NB4 (cell line): ENCODE results near the gene GTF2B.

Experiments used
- POLR2A ChIP-seq: IDR thresholded peaks from 2 replicates; pipeline ENCODE4 v1.6.1; 2011; ENCODE audit warnings: mild to moderate bottlenecking; ENCODE audit not compliant: insufficient read length; ENCODE audit errors: extremely low read depth
- TF ChIP-seq, protein P1 (sequence below): IDR thresholded peaks from one replicate; pipeline ENCODE4 v1.5.1; 2012; ENCODE audit warnings: low read depth, low read length
- TF ChIP-seq, protein P2 (sequence below): IDR thresholded peaks from 2 replicates; pipeline ENCODE4 v1.6.1; 2011; ENCODE audit warnings: low read depth, low read length

DNA sequence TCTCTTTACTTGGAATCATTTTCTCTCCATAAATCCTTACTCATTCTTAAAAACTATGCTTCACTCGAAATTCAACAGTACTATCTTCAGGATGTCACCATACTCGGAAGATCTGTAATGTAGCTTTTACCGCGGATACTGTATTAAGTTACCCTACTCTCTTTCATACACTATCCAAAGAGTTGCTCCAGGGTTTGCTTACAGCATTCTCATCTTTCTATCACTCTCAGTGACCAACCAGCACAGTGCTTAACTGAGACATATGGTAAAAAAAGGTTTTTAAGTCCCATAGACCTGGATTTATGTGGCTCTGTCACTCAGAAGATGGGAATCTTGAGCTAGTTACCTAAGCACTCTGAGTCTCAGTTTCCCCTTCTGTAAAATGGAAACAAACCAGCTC lies 15.8 kb downstream of the GTF2B start:
- TF ChIP-seq, protein P1, sequence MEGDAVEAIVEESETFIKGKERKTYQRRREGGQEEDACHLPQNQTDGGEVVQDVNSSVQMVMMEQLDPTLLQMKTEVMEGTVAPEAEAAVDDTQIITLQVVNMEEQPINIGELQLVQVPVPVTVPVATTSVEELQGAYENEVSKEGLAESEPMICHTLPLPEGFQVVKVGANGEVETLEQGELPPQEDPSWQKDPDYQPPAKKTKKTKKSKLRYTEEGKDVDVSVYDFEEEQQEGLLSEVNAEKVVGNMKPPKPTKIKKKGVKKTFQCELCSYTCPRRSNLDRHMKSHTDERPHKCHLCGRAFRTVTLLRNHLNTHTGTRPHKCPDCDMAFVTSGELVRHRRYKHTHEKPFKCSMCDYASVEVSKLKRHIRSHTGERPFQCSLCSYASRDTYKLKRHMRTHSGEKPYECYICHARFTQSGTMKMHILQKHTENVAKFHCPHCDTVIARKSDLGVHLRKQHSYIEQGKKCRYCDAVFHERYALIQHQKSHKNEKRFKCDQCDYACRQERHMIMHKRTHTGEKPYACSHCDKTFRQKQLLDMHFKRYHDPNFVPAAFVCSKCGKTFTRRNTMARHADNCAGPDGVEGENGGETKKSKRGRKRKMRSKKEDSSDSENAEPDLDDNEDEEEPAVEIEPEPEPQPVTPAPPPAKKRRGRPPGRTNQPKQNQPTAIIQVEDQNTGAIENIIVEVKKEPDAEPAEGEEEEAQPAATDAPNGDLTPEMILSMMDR, result no peak
- TF ChIP-seq, protein P2, sequence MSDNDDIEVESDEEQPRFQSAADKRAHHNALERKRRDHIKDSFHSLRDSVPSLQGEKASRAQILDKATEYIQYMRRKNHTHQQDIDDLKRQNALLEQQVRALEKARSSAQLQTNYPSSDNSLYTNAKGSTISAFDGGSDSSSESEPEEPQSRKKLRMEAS, result no peak
- TF ChIP-seq POLR2A, result no peak
